Endothelial cell of umbilical vein (primary cell): Measurements from ENCODE around the gene PDZD4.

ENCODE experiments used
- EZH2 ChIP-seq: IDR thresholded peaks from 2 replicates; pipeline ENCODE4 v1.6.1; 2012; ENCODE audit warnings: borderline replicate concordance, low read depth, mild to moderate bottlenecking, moderate library complexity, low read length, inconsistent platforms; ENCODE audit not compliant: severe bottlenecking
- FOS ChIP-seq: IDR thresholded peaks from 2 replicates; pipeline ENCODE4 v1.6.1; 2011; ENCODE audit warnings: mild to moderate bottlenecking, low read length, moderate library complexity, borderline replicate concordance; ENCODE audit not compliant: insufficient read depth
- GATA2 ChIP-seq: IDR thresholded peaks from 2 replicates; pipeline ENCODE4 v1.7.0; 2011; ENCODE audit warnings: low read depth, mild to moderate bottlenecking, moderate library complexity, mixed read lengths, low read length; ENCODE audit not compliant: insufficient read length, insufficient read depth
- JUN ChIP-seq: IDR thresholded peaks from 2 replicates; pipeline ENCODE4 v1.6.1; 2011; ENCODE audit warnings: borderline replicate concordance, low read depth; ENCODE audit not compliant: insufficient read length, insufficient read depth
- MYC ChIP-seq: IDR thresholded peaks from one replicate; pipeline ENCODE4 v1.6.1; 2011; ENCODE audit warnings: mild to moderate bottlenecking, low read depth, low read length
- POLR2A ChIP-seq: IDR thresholded peaks from 2 replicates; pipeline ENCODE4 v1.6.1; 2012; ENCODE audit warnings: low read depth, mild to moderate bottlenecking, control low read depth, low read length
- POLR2AphosphoS5 ChIP-seq: IDR thresholded peaks from 2 replicates; pipeline ENCODE4 v1.6.1; 2012; ENCODE audit warnings: low read depth, mild to moderate bottlenecking, control low read depth, low read length, moderate library complexity; ENCODE audit not compliant: insufficient read depth
- TF ChIP-seq, protein P1 (sequence below), 2 donors: IDR thresholded peaks; 1 replicate in 1 of 2; 2 replicates in 1 of 2; pipeline ENCODE4 v1.5.1; 2011; ENCODE audit warnings: low read length in 2 of 2, mild to moderate bottlenecking in 2 of 2, moderate library complexity in 2 of 2, control low read depth in 1 of 2, inconsistent platforms in 1 of 2, low read depth in 1 of 2; ENCODE audit not compliant: insufficient read depth in 1 of 2; ENCODE audit errors: extremely low read depth in 1 of 2
- TF ChIP-seq, protein P2 (sequence below): IDR thresholded peaks from 2 replicates; pipeline ENCODE4 v1.6.1; 2011; ENCODE audit not compliant: insufficient read depth, insufficient read length

DNA sequence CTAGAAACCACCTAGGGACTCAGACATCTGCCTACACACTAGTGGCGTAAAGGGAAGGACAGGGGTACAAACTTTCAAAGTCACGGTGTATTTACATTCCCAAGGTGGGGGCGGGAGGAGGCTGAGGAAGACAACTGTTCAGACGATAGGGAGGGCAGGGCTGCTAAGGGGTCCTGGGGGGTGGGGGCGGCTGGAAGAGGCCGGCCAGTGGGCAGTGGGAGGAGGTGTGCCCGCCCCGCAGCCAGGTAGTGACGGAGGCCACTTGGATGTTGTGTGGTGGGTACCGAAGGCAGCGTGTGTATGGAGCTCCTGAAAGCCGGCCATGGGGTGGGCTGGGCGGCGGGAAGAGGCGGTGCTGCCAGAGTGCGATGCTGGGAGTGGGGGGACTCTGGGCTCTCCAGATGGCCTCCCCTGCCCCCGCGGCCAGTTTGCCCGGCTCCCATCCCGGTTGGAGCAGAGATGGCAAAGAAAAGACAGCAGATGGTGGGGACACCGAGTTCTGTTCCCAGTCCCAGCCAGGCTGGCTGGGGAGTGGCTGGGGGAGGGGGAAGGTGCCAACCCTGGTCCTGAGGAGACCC is 31.5 kb upstream of the PDZD4 start:
- TF ChIP-seq, protein P1, sequence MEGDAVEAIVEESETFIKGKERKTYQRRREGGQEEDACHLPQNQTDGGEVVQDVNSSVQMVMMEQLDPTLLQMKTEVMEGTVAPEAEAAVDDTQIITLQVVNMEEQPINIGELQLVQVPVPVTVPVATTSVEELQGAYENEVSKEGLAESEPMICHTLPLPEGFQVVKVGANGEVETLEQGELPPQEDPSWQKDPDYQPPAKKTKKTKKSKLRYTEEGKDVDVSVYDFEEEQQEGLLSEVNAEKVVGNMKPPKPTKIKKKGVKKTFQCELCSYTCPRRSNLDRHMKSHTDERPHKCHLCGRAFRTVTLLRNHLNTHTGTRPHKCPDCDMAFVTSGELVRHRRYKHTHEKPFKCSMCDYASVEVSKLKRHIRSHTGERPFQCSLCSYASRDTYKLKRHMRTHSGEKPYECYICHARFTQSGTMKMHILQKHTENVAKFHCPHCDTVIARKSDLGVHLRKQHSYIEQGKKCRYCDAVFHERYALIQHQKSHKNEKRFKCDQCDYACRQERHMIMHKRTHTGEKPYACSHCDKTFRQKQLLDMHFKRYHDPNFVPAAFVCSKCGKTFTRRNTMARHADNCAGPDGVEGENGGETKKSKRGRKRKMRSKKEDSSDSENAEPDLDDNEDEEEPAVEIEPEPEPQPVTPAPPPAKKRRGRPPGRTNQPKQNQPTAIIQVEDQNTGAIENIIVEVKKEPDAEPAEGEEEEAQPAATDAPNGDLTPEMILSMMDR (IDR thresholded peaks at IDR 0.05; ENCODE audit: extremely low read depth in 1 of 2, insufficient read depth in 1 of 2, low read depth in 1 of 2, low read length in 2 of 2): no peak
- TF ChIP-seq EZH2 (no peak), JUN (no peak), POLR2AphosphoS5 (no peak), MYC (no peak), POLR2A (no peak), GATA2 (no peak), FOS (no peak)
- TF ChIP-seq, protein P2, sequence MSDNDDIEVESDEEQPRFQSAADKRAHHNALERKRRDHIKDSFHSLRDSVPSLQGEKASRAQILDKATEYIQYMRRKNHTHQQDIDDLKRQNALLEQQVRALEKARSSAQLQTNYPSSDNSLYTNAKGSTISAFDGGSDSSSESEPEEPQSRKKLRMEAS: no peak
